GM18909 (cell line): ENCODE results near the gene NCBP2.

Experiments
- ATAC-seq: cut with Tn5 transposase; IDR thresholded peaks from one replicate; pipeline ENCODE4 v1.9.1; 2021; ENCODE audit warnings: mild to moderate bottlenecking; ENCODE audit not compliant: unreplicated experiment, poor library complexity

NCBP2 gene

DNA sequence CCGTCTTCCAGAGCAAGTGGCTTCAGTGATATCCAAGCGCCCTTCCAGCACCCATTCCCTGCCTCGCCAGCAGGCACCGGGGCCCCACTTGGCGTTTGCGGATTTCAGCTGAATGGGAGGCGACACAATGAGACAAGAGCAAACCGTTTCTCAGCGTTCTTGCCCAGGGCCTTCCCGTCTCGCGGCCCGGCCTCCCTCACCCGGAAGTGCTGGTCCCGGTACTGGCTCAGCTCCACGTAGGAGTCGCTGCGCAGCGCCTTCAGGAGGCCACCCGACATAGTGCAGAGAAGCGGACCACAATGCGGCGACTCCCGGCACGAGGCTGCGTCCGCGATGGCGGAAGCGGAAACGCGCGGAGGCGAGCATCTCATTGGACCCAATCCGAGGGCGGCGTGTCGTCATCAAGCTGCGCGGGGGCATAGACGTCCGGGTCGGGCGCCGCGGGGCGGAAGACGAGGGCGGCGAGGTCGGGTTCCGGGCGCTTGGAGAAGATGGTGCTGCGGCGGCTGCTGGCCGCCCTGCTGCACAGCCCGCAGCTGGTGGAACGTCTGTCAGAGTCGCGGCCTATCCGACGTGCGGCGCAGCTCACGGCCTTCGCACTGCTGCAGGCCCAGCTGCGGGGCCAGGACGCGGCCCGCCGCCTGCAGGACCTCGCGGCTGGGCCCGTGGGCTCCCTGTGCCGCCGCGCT lies at the start of gene NCBP2:
TSS of gene NCBP2 (minus strand) at position 303 of the 689 bp plus-strand sequence. CDS start at position 278, 25 bp downstream.
- peak; percentile 92 for ATAC-seq

DNA sequence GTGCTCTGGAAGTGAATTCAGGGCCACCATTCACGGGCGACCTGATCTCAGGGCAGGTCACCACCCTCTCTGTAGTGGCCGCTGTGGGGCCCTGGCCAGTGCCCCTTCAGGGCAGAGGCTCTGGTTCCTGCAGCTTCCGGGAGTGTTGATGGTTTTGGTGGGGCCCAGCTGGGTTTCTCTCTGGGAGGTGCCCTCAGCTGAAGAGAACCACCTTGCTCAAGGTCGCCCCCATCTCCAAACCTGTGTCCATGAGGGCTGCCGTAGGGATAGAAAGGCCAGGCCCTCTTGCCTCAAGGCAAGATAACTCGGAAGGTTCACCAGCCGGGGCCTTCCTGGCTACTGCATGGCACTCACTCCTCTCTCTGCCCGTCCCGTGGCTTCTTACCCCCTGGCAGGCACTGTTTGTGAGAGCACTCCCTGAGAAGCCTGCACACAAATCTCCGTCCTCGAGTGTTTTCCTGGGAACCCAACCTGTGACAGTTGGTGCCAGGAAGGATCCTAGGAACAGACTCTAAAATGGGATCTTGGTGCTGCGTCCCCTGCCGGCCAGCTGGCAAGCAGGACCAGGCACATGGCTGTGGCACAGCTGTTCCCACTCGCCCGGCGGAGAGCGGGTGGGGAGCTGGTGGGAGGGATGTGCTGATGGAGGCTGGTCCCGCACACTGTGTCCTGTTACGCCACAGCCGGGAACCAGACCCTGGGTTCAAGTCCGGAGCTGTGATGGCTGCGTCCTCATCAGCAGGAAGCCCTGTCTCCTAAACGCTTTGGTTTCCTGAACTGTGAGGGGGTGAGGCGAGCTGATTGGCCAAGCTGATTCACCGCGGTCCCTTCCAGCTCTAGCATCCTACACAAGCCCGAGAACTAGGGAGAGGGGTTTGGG lies 49.5 kb upstream of the NCBP2 start:
- no peak for ATAC-seq

DNA sequence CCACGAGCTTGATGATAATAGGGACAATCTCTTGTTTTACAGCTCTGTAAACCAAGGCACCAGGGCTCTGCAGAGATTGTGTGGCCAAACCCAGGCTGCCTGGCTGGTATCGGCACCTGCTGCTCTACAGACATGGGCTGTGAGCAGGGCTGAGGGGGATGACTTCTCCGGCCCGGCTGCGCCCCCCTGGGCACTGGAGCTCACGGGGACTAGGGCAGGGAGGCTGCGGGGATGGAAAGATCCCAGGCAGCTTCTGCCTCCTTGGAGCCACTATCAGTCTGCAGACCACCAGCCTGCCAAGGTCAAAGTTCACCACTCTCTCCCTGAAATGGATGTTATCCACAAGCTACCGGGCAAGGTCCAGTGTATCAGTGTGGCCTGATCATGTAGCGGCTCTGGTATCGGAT lies 48.3 kb upstream of the NCBP2 start:
- ATAC-seq, result no peak

DNA sequence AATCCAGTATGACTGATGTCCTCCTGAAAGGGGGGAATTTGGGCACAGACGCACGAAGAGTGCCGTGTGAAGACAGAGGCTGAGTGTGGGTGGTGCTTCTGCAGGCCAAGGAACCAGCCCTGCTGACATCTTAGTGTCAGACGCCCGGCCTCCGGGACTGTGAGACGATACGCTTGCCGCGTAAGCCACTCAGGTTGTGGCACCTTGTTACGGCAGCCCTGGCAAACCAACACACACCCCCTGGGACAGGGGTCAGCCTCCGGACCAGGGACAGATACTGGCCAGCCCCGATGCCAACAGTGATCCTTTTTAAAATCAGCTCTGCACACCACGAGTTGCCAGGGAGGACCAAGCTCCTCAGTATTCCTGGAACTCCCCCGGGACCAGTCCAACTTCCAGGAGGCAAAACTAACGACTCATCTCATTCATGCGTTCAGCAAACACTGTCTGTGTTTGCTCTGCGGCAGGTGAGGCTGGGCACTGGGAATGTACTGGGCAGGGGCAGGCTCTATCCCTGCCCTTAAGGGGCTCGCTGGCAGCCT lies 47.5 kb upstream of the NCBP2 start:
- ATAC-seq, result no peak

DNA sequence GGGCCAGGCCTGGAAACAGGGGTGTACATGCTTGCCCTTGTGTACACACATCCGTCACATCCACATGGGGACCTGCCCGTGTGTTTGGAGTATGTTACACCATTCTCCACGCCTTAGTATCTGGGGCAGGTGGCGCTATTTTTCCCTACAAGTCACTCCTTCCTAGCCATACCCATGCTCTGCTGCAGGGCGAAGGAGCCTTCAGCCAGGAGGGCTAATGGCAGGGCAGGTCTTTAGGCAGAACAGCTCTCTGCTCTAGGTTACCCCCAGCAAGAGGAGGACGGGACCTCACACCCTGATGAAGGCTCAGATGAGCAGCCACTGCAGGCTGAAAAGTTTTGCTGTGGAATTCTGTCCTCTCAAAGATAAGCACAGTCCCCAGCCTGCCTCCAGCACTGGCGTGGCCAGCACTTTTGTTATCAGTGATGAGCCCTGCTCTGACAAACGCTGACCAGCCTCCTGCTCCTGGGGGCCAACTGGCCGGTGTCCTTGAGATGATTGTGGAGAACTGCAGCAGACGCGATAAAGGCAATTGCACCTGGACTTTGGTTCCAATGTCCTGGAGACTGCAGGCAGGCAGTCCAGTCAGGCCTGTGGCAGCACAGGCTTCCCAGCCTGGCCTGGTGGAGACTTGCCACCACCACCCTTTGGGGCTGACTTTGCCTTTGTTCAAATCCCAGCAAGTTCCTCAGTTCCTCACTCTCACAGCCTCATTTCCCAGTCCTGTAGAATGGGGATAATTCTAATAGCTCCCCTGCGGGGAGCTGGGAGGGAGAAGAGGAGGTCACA lies 46.1 kb upstream of the NCBP2 start:
- no peak for ATAC-seq

DNA sequence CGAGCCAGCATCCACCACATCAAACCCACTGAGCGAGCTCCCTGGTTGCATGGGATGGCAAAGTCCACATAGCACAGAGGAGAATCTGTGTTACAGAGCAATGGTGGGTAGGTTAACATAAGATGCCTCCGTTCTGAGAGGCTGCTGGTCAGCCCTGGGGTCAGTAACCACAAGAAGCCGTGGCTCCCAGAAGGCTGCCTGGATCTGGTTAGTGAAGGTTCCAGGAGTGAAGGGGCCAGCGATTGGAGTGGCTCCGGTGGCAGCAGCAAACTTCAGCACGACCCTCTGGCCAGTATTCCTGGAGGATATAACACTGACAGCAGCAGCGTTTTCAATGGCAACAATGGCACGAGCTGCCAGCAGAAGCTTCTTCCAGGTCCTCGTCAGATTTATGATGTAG lies 44.7 kb upstream of the NCBP2 start:
- ATAC-seq, result no peak

DNA sequence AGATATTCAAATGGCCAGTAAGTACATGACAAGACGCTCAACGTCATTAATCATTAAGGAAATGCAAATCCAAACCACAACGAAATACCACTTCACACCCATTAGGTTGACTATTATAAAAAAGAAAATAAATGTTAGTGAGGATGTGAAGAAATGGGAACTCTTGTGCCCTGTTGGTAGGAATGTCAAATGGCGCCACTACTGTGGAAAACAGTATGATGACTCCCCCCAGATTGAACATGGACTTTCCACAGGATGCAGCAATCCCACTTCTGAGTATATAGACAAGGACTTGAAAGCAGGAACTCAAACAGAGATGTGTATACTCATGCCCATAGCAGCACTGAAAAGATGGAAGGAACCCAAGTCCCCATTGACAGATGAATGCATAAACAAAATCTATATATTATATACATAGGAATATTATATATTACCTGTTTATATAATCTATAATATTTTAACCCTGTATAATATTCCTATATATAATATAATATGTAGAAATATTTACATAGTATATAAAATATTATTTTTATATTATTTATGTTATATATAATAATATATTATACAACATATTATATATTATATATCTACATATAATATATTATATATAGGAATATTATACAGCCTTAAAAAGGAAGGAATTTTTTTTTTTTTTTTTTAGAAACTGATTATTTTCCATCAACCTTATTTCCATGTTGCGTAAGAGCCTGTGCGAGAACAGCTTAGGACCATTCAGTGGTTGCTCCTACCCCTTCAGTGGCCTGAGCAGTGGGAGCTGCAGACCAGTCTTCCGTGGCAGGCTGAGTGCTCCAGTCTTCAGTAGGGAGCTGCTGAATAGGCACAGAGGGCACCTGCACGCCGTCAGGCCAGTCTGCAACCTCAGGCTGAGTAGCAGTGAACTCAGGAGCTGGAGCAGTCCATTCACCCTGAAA lies 43.9 kb upstream of the NCBP2 start:
- ATAC-seq, result no peak

DNA sequence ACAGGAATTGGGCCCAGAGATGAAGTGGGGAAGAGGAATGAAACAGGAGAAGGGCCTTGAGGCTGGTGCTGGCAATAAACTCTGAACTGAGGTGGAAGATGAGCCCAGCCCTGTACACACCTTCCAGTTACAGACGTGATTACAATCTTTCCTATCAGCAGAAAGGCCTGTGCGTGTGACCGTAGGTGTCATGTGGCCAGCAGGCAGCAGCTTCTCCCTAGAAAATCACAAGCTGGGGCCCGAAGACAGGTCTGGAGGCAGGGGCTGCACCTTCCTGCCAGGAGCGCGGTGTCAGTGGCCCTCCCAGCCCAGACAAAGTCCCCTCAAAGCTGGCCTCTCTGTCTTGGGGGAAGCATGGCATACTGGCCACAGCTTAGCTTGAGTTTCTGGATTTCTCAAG lies 43.0 kb upstream of the NCBP2 start:
- no peak for ATAC-seq

DNA sequence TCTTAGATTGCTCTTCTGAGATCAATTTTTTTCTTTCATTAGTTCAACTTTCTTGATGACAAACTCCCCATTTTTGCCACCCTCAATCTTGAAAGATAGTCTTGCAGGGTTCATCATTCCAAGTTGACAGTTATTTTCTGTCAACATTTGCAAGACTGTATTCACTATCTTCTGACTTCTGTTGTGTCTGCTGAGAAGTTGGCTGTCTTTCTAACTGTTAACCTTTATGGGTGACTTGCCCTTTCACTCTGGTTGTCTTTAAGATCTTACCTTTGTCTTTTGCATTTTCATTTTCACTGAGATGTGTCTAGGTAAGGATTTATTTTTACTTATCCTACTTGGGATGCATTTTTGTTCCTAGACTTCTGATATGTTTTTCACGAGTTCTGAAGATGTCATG lies 40.9 kb upstream of the NCBP2 start:
- no peak for ATAC-seq

DNA sequence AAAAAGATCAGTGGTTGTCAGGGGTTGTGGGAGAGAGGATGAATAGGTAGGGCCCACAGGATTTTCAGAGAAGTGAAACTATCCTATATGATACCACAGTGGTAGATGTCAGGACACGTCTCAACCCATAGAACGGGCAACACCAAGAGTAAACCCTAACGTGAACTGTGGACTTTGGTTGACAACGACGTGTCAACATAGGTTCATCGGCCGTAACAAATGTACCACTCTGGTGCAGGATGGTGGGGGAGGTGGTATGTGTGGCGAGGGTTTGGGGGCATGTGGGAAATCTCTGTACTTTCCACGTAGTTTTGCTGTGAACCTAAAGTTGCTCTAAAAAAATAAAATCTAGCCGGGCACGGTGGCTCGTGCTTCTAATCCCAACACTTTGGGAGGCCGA lies 39.3 kb upstream of the NCBP2 start:
- ATAC-seq, result no peak

DNA sequence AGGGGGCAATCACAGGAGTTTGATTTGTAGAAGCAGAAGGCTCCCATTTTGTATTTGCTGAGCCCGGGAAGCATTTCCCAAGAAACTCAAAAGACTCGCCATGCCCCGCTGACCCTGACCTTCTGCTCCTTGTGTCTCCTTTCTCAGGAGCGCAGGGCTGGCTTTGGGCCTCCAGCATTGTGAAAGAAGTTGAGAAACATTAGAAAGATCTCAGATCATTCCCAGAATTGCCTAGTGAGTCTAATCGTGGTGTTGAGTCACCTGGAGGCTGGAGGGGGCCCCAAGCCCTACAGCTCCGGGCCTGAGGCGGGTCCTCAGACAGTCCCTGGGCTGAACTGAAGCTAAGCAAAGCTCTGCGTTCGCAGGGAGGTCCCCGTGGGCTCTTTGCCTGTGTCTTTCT lies 37.2 kb upstream of the NCBP2 start:
- ATAC-seq, result no peak

DNA sequence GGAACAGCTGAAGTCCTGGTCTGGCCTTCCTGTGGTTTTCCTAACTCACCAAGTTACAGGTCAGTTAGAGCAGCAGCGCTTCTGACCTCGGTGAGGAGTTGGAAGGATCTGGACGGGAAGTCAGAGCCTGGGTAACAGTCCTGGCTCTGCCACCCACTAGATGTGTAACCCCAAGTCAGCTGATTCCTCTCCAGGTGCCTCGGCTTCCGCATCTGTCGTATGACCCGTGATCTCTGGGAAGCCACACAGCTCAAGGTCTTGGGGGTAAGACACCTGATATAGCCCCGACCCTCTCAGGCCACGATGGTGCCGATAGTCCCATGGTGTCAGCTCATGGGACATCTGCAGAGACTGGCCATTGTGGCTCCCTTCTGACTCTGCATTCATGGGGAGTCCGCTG lies 34.6 kb upstream of the NCBP2 start:
- ATAC-seq, result no peak

DNA sequence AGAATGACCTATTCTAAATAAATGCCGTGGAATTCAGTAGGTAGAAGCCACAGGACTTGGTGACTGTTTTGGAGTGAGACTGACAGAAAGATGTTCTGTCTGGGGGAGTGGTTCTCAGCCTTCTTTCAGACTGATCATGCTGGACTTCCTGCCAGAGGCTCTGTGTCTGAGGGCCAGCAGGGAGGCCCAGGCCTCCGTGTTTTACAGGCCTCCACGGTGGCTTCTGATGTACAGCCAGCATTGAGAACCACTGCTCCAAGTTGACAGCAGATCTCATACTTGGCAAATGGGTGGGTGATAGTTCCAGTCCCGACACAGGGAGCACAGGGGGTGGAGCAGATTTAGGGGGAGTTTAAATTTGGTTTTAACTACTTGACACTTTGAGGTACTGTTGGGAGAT lies 33.0 kb upstream of the NCBP2 start:
- no peak for ATAC-seq

DNA sequence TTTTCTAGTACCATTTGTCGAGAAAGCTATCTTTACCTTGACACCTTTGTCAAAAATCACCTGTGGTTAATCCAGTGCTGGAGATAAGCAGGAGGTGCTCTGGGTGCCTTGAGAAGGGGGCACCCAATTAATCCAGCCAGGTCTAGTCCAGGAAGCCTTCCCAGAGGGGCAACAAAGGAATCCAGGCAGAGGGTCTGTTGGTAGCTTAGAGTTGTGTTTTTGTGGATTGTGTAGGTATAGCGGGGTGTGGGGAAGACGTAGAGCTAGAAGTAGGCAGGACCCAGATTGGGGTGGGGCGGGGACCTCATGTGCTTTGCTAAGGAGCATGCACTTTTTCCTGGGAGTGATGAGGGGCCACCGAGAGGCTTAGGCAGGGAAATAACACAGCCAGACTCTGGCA lies 32.3 kb upstream of the NCBP2 start:
- no peak for ATAC-seq

DNA sequence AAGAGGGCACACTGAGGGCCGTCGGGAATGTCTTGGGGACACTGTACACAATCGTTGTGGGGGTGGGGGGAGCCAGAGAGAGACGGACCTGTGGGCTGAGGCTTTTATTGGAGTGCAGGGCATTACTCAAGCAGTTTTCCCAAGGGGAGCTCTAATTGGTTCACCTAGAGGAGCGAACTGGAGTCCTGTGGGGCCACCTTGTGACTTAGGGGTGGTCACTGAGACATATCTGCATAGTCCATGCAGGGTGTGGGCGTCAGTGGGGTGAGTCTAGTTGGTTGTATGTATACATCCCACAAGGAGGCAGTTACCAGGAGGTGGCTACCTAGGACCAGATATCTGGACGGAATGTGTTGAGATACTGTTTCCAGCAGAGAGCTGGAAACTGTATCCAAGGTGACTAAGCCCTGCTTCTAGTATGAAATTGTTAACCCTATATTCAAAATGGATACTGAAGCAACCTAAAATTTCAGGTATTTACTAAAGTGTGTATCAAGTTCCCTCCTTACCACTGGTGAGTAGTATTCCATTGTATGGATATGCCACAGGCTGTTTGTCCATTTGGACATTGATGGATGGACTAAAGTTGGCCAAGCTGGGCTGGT lies 28.9 kb upstream of the NCBP2 start:
- ATAC-seq, result no peak

DNA sequence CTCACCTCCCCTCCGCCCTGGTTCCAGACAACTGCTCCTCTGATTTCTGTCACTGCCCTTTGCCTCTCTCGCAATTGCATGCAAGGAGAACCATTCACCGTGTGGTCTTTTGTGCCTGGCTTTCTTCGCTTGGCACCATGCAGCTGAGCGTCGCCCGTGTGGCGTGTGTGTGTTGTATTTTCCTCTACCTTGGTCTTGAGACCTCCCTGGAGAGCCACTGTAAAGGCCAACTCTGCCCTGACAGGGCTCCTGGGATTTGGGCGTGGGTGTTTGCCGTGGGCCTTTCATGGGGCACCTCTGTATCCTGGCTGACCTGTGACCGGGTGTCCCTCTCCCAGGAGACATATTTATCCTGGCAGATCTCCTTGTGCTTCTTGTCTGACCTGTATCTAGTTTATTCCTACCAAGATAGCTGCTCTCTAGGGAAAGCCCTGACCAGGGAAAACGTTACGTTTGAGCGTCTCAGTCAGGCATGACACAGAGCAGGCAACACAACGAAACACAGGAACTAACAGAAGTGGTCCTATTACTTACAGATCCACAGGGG lies 28.3 kb upstream of the NCBP2 start:
- no peak for ATAC-seq

DNA sequence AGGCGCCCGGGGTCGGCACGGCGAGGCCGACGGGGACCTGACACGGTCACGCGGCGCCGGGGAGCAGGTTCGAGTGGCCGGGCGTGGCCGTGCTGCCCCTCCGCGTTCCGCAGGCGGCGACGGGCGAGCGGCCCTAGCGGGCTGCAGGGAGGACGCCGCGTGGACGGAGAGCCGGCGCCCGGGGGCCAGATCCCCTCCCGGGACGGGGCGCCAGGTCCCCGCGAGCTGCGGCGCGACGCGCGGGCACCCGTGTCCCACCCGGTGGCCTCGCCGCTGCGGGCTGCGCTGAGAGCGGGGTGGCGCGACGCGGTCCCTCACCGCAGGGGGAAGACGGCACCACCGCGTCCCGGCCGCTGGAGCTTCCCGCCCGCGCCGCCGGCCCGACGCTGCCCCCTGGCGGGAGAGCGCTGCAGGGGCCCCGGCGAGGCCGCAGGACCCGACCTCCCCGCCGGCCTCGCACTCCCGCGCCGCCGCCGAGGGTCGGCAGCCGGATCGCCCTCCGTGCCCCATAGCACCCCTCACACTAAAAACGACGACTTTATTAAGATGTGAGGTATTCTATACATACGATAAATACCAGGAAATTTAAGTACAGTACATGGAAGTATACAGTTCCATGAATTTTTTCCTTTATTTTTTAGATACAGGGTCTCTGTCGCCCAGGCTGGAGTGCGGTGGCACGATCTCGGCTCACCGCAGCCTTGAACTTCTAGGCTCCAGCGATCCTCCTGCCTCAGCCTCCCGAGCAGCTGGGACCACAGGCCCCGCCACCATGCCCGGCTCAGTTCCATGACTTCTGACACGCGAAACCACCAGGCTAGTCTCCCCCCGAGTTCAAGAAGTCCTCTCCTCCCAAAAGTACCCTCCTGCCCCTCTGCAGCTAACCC lies 27.6 kb upstream of the NCBP2 start:
- ATAC-seq, result peak; percentile 55

DNA sequence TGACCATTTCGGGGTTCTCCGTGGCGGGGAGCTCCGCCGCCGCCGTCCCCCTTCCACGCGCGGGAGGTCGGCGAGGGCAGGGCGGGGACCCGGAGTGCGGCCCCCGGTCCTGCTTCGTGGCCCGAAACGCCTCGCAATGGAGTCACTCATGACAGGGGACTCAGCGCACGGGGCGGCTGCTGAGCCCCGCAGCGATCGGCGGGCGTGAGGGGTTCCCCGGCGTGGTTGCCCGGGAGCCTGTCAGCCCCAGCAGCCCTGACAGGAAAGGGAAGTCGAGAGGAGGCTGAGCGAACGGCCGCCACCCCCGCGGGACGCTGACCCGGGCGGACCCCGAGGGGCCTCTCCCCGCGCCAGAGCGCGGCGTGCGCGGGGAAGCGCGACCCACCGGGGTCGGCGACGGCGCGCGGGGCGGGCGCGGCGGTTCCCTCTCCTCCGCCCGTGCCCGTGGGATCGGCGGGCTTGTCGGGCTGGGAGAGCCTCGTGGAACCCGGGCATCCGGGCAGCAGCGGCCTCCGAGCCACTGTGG lies 26.9 kb upstream of the NCBP2 start:
- peak; percentile 43 for ATAC-seq
